NCI-H1092 (cell line): ENCODE results near the gene LMX1A.

Source experiments
- DNase-seq: peaks from one replicate; lab custom pipeline; 2025; lab: John Stamatoyannopoulos, UW

LMX1A gene

GRCh38 chr1:165355977-165356811 is at the start of gene LMX1A:
Gene LMX1A (minus strand): TSS chr1:165356715. CDS start chr1:165355559, 1,156 bp downstream.
- DNase-seq: no peak

- no peak for DNase-seq
Observed at GRCh38 chr1:165403835-165404482, 47.4 kb upstream of the LMX1A start.

GRCh38 chr1:165402517-165403111 is 46.1 kb upstream of the LMX1A start:
- no peak for DNase-seq

GRCh38 chr1:165397944-165398343 is 41.4 kb upstream of the LMX1A start:
- DNase-seq: no peak

- no peak for DNase-seq
Observed at GRCh38 chr1:165395901-165396300, 39.4 kb upstream of the LMX1A start.

- DNase-seq: no peak
Observed at GRCh38 chr1:165395478-165395877, 39.0 kb upstream of the LMX1A start.

GRCh38 chr1:165392634-165393571 is 36.4 kb upstream of the LMX1A start:
- DNase-seq: peak; percentile 68

GRCh38 chr1:165389609-165390008 is 33.1 kb upstream of the LMX1A start:
- no peak for DNase-seq

- no peak for DNase-seq
Observed at GRCh38 chr1:165387961-165388360, 31.4 kb upstream of the LMX1A start.

- no peak for DNase-seq
Observed at GRCh38 chr1:165387505-165387904, 31.0 kb upstream of the LMX1A start.

GRCh38 chr1:165383599-165384405 is 27.3 kb upstream of the LMX1A start:
- no peak for DNase-seq

GRCh38 chr1:165383067-165383466 is 26.6 kb upstream of the LMX1A start:
- no peak for DNase-seq

GRCh38 chr1:165381745-165382505 is 25.4 kb upstream of the LMX1A start:
- no peak for DNase-seq

GRCh38 chr1:165376811-165377311 is 20.3 kb upstream of the LMX1A start:
- DNase-seq: no peak

GRCh38 chr1:165376041-165376810 is 19.7 kb upstream of the LMX1A start:
- DNase-seq: peak; percentile 59

- DNase-seq: no peak
Observed at GRCh38 chr1:165375623-165376022, 19.1 kb upstream of the LMX1A start.

- DNase-seq: no peak
Observed at GRCh38 chr1:165371588-165372225, 15.2 kb upstream of the LMX1A start.

- peak; percentile 48 for DNase-seq
Observed at GRCh38 chr1:165369255-165369848, 12.8 kb upstream of the LMX1A start.
